NB4 (cell line): ENCODE data around the gene PLXDC2.

Experiments used
- DNase-seq: peaks from one replicate; pipeline ENCODE4 v3.0.0; 2010; ENCODE audit warnings: low read depth
- H3K4me3 ChIP-seq: one replicate; pipeline ENCODE4 v1.5.1; 2011; ENCODE audit warnings: mild to moderate bottlenecking, low read depth, low read length, moderate library complexity
- MAX ChIP-seq: IDR thresholded peaks from 2 replicates; pipeline ENCODE4 v1.6.1; 2011; ENCODE audit warnings: low read depth, low read length
- MYC ChIP-seq: IDR thresholded peaks from 2 replicates; pipeline ENCODE4 v1.6.1; 2011; ENCODE audit warnings: low read depth, low read length
- POLR2A ChIP-seq: IDR thresholded peaks from 2 replicates; pipeline ENCODE4 v1.6.1; 2011; ENCODE audit warnings: mild to moderate bottlenecking; ENCODE audit not compliant: insufficient read length; ENCODE audit errors: extremely low read depth
- TF ChIP-seq, protein P1 (sequence below): IDR thresholded peaks from one replicate; pipeline ENCODE4 v1.5.1; 2012; ENCODE audit warnings: low read depth, low read length

PLXDC2 gene

GRCh38 chr10:19911886-19912285 lies 95.7 kb downstream of the PLXDC2 start:
- TF ChIP-seq MAX = no peak
- TF ChIP-seq, protein P1, sequence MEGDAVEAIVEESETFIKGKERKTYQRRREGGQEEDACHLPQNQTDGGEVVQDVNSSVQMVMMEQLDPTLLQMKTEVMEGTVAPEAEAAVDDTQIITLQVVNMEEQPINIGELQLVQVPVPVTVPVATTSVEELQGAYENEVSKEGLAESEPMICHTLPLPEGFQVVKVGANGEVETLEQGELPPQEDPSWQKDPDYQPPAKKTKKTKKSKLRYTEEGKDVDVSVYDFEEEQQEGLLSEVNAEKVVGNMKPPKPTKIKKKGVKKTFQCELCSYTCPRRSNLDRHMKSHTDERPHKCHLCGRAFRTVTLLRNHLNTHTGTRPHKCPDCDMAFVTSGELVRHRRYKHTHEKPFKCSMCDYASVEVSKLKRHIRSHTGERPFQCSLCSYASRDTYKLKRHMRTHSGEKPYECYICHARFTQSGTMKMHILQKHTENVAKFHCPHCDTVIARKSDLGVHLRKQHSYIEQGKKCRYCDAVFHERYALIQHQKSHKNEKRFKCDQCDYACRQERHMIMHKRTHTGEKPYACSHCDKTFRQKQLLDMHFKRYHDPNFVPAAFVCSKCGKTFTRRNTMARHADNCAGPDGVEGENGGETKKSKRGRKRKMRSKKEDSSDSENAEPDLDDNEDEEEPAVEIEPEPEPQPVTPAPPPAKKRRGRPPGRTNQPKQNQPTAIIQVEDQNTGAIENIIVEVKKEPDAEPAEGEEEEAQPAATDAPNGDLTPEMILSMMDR = no peak
- no peak for TF ChIP-seq MYC
- no peak for TF ChIP-seq POLR2A
- DNase-seq = no peak
- H3K4me3 ChIP-seq = no peak overlapping the region

- no peak for DNase-seq
- TF ChIP-seq MYC (no peak), POLR2A (no peak), MAX (no peak)
- TF ChIP-seq, protein P1 = no peak
- no peak overlapping the region for H3K4me3 ChIP-seq
Observed at GRCh38 chr10:19913987-19914386, 97.8 kb downstream of the PLXDC2 start.

DNA sequence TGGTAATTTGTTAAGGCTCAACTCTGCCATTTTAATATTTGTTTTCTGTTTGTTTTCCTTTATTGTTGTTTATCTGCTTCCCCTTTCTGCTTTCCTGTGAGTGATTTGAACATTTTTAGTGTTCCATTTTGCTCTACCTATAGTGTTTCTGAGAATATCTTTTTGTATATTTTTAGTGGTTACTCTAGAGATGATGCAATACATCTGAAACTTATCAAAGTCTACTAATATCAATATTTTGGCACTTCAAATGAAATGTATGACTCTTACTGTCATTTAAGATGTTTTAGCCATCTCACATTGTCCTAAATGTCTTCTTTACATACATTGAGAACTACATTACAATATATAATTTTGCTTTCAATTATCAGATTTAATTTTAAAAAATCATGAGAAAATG lies 98.9 kb downstream of the PLXDC2 start:
- TF ChIP-seq MAX (no peak), POLR2A (no peak), MYC (no peak)
- TF ChIP-seq, protein P1 = no peak
- no peak overlapping the region for H3K4me3 ChIP-seq
- DNase-seq = no peak

DNA sequence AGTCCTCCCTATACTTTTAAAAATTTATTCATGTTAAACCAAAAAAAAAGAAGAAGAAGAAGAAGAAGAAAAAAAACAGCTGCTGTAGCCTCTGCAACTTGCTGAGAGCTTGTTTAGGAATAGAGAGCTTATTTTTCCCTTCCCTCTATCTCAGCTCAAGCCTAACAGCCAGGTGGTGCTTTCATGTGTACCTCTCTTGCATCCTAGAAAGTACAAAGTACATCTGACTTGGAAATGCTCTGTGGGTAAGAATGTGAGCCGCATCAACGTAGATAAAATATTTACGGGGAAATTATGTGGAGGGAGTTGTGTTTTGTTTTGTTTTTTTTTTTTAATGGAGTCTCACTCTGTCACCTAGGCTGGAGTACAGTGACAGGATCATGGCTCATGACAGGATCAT lies 99.6 kb downstream of the PLXDC2 start:
- H3K4me3 ChIP-seq = no peak overlapping the region
- no peak for DNase-seq
- TF ChIP-seq MYC (no peak), MAX (no peak), POLR2A (no peak)
- TF ChIP-seq, protein P1 = no peak

- no peak overlapping the region for H3K4me3 ChIP-seq
- TF ChIP-seq POLR2A (no peak), MYC (no peak), MAX (no peak)
- TF ChIP-seq, protein P1 = no peak
- DNase-seq = no peak
Observed at GRCh38 chr10:19917751-19918478, 101.7 kb downstream of the PLXDC2 start.
